Dedifferentiated amniotic fluid mesenchymal stem cell (primary cell): ENCODE measurements around the gene ADARB2.

ENCODE experiments used
- DNase-seq: peaks from one replicate; pipeline ENCODE4 v3.0.0-alpha.2; 2016; ENCODE audit errors: extremely low spot score

Gene ADARB2

DNA sequence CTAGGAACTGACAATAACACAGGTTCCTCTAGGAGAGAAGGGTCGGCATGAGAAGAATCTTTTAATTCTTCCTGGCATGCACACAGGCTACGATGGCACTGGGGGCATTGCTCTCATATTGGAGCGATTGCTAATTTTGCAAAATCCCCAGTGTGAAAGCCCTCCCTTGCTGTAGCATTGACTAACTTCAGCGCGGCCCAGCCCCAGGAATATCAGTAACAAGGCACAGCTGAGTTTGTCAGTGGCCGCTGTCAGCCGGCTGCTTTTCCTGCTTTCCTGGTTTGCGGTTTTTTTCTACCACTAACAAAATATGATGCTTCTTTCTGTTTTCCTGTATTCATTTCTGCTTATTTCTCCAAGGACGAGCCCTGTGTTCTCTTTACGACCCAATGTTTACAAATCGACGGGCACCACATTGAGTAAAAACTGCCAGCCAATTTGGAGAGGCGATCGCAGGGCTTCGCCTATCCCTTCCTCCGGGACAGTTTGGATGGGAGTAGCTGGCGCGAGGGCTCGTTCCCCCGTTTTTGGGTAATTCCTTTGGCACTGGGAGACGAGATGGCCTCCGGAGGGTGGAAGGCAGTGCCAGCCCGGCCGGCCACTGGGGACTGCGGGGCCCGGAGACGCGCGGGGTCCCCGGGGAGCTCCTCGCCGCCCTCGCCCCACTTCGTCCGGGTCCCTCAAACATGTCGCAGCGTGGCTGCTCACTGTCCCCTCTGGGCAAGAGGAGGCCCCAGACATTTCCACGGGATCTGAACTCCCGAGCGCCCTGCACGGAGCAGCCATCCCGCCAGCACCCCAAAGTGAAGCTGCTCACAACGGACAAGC is 967 bp downstream of the ADARB2 start:
- DNase-seq: no peak

DNA sequence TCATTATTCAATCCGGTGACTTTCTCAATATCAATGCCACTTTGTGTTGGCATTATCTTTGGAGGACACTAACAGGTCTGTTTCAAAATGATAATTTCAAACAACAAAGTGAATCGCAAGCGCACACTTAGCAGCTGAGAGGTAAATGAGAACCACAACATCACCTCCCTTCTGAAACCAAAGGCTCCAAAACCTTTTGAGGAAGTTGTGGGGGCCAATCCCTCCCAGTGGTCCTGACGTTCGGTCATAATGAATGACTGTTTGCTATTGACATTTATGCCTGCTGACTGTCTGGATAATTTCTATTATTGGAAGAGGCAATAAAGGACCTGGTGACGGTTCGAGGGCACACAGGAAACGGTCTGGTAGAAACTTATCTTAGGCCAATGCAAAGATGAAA is 1.8 kb downstream of the ADARB2 start:
- DNase-seq: no peak

DNA sequence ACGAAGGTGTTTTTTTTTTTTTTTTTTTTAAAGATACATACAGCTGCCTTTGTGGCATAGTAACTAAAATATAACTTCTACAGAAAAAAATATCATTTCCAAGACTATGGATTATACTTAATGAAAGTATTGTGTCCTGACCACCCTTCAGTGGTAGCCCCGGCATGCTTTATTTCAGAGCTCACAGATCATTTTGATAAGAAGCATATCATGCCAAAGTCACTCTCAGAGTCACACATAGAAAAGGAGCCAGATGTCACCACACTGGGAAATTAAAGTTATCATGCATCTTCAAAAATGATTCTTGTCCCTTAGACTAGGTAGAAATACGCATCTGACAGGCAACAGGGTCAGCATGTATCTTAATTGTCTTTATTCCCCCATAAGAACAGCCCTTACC is 3.0 kb downstream of the ADARB2 start:
- DNase-seq: no peak

DNA sequence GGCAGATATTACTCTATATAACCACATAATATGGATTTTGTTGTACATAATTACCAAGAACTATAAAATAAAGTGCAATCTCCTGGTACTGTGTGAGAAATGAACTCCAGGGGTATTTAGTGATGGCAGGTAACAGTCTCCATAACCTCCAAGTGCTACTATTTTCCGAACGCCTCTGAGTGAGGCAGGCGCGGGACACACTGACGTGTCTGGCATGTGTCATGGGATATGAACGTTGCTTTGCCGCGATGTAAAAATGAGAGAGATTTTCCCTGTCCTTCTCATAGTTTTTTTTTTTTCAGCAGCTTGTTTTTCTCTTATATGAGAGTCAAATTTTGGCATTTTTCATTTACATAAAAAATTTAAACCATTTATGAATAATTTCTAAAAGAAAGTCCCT is 3.6 kb downstream of the ADARB2 start:
- no peak for DNase-seq

DNA sequence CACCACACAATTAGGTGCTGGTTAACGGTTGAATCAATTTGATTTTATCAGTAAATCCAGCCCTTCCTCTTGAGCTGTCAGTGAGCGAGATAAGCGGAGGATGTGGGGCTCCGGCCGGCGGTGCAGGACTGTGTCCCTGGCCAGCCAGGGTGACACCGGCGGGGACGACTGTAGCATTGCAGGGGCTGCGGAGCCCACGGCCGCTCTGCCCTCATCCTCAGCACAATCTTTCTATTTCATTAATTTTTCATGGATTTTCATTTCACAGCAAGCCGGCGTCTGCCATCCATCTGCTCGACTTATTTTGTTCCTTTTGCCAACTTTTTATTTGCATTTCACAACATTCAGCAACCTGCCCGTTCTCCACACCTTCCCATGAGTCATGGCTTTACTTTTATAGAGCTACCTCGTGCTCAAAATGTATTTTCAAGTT is 4.7 kb downstream of the ADARB2 start:
- DNase-seq: no peak

DNA sequence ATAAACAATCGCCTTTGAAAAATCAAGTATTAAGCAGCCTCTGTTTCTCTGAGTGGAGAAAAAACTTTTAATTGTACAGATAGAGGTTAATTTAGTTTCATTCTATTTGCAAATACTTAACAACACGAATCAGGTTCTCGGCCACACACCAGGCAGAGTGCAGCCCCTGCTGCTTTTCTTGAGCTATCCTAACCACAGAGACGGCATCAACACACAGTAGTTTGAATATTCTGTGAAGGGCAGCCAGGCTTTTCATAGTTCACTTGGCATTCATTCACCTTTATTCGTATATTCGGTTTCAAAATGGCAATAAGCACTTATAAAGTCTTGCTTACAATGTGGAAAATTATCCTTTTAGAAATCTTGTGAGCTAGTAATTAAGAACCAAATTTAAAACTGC is 5.7 kb downstream of the ADARB2 start:
- DNase-seq: no peak

DNA sequence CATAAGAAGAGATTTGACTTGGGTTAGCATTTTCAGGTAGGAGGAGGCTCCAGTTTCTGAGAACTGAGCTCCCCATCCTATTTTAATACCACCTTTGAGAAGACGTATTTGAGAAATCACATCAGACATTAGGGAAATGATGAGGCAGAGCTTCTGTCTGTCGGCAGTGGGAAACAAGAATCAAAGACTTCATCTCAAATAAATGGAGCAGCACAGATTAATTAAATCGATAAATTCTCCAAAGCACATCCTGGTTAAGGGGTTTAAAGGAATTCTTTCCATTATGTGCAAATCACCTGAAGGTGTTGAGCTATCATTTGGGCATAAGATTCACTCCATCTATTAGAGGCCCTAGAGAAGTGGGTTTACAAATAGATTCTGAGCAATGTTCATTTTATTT is 7.6 kb downstream of the ADARB2 start:
- DNase-seq: no peak

DNA sequence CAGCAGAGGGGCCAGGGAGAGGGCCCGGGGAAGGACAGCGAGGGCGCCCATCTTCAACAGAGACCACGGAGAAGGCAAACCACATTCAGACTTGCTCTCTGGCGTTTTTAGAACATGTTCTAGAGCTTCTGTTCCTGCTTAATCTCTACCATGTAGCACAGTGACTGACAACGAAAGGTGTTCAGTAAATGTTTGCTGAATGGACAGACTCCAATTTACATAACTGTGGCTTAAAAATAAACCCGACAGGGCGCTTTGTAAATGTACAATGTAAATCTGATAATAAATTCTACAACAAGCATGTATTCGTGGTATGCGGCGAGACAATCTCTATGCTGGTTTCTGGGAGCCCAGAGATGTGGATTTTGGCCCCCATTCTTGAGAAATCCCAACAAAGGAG is 10.5 kb downstream of the ADARB2 start:
- DNase-seq: no peak

DNA sequence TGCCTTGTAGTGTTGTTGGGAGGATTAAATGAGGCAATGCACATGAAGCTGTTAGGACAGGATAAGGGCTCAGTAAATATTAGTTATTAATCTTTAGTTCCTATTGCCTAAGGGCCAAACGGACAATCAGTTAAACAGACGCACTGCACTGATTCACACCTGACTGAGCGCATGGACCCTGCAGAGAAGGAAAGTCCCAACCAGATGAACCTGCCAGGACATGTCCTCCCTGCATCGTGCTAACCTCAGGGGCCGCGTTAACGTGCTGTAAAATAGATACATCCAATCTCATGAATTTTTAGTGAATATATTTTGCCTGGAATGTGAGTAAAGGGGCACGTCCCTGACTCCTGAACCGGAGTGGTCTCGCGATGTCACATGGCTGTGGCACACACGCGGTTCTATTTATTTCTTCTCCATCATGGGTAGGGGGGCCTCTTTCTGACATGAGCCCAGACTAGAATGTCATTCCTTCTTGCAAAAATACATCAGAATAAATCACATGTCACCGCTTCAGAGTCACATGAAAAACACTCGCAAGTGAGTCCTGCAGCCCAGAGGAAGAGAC is 12.3 kb downstream of the ADARB2 start:
- DNase-seq: no peak

DNA sequence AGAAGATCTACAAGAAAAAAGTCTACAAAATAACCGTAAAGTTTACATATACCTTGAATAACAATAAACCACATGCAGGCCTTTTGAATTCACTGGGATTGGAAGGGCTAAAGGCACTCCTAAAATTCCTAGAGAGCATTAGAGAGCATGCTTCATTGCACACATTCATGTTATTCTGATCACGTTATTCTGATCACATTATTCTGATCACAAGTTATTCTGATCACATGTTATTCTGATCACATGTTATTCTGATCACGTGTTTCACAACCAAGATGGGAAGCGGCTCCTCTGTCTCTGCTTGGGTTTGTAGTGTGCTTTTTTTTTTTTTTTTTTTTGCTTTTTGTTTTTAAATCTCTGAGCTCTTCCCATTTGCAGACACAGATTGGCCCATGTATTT is 20.5 kb downstream of the ADARB2 start:
- no peak for DNase-seq

DNA sequence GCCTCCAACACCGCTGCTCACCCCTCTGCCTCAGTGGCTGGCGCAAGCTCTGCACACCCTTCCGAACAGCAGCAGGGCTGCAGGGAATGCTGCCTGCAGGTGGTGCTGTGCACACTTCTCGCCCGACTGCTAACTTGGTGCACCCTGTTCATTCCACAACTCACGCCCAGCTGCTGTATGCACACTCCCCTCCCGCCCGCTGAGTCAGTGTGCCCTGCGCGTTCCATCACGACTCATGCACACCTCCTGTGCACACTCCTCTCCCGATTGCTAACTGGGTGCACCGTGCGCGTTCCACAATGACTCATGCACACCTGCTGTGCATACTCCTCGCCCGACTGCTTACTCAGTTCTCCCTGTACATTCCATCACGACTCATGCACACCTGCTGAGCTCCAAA is 21.5 kb downstream of the ADARB2 start:
- DNase-seq: no peak

DNA sequence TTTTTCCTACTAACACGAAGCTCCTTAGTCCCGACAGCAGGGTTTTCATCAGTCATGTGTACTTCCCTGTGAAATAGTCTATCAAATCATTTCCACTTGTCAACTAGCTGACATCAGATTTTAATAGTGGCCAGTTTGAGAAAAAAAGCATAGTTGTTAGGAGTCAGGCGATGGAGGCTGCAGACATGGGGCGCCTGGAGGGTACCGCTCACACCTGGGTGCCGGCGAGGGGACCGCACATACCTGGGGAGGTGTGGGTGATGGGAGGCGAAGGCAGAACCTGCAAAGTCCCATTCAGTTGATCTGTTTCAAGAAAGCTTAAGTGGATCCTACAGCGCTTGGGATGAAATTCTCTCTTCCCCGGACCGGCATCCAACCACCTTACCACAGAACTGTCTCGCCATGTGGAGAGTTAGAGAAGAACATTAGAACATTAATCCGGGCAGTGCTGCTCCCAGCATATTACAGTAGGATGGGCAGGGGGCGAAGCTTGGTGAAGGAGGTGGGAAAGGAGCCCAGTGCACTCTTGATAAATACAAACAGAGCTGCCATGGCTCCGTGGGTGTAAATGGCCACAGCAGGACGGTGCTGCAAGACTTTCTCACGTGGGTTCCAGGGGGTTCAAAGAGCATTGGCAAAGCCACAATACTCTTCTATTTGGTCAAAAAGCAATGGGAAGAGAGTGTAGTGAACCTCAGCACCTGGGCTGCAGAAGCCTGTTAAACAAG is 24.2 kb downstream of the ADARB2 start:
- DNase-seq: no peak

DNA sequence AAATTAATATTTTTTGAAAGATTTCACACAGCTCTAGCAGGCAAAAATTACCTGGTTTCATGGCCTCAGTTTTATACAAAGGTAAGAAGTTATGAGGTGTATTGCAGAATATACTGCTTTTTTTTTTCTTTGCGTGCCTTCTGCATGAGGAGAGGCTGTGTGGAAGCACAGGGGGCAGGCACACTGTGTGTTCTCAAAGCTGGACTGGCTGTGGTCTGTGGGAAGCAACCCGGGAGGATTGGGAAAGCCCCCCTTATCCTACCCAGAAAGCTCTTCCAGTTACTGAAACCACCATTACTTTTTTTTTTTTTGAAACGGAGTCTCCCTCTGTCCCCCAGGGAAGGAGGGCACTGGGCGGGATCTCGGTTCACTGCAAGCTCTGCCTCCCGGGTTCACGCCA is 25.0 kb downstream of the ADARB2 start:
- DNase-seq: no peak

DNA sequence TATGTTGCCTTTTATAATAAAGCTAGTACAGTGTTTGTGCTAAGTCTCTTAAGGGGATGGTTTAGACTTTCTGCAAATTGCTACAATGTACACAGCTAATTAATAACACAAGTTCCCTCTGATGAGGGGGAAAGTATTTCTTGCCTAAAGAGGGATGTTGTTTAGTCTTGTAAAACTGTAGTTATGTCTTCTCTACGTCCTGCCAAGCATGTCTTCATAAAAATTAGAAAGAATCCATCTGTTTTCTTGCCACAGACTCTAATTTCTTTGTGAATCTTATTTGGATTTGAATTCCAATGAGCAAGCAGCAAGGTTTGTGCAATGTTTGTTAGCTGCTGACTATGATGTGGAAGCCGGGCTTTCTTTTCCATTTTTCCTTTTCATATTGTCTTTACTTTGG is 28.2 kb downstream of the ADARB2 start:
- DNase-seq: no peak

DNA sequence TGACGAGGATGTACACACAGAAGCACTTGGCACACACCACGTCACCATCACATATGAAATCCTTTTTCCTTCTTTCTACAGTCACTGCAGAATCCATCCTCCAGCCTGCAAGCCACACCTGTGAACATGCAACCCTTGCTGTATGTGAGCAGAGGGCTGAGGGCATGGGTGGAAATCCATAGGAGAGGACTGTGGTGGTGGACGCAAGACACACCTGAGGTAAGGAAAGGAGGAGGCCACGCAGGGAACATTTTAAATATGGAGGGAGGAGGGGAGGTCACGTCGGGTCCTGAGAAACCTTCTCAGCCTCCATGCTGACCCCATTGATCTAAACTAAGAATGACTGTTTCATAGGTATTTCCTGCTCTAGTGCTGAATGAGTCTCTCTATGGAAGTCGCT is 28.6 kb downstream of the ADARB2 start:
- DNase-seq: no peak

DNA sequence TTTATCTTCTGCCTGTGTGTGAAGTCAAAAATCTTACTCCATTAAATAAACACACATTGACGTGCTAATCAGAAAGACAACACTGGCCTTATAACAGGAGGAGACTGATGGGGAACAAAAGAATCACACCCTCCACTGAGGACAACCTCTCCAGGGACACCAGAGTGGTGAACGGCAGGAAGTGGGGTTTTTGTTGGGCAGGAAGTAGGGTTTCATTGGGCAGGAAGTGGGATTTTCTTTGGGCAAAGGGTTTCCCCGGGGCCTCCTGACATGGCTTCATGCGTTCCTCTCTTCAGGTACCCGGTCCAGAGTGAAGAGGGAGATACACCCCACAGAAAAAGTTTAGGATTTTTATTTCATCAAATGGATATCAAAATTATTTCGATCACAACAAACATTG is 30.6 kb downstream of the ADARB2 start:
- DNase-seq: no peak

DNA sequence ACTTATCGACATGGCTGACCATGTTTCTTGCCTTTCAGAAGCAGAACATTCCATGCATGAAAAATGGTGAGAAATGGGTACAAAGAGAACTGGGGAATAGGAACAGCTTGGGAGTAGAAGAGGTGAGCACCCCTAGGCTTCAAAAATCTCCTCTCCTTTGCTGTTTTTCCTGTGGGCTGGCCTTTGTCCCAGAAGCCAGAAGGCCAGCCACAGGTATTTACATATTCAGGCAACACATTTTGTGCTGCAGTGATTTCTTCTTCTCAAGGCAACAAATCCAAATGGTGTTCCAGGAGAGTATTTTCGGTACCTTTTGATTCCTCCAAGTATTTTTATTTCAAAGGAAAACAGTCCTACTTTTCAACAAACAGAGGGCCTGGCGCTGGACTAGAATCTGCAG is 31.1 kb downstream of the ADARB2 start:
- DNase-seq: no peak

DNA sequence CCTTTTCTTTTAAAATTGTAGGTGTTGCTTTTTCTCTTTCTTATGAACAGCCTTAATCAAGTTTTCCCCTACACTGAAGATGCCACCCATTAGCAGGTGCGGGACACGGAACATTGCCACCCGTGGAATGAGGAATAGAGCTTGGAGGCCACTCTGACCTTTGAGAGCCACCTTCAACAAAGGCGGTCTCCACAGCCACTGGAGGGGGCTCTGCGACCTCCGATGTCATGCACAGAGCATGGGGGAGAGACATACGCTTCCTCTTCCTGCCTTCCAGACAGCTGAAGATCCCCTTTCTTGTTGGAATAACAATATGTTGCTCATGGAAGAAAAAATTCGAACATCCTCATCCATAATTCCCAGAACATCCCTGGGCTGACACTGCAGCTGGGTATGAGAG is 39.1 kb downstream of the ADARB2 start:
- DNase-seq: no peak

DNA sequence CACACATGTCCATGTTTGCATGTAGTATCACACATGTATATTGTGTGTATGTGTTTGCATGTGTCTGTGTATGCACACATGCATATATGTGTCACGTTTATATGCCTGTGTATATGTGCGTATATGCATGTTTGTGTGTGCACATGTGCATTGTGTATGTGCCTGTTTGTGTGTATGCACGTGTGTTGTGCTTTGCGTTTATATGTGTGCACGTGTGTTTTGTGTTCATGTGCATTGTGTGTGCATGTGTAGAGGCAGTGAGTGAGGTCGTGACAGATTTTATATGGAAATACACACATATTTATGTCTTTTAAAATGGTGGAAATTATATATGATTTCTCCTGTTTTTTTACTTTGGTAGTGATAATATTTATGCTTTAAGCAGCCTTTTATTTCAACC is 41.2 kb downstream of the ADARB2 start:
- no peak for DNase-seq

DNA sequence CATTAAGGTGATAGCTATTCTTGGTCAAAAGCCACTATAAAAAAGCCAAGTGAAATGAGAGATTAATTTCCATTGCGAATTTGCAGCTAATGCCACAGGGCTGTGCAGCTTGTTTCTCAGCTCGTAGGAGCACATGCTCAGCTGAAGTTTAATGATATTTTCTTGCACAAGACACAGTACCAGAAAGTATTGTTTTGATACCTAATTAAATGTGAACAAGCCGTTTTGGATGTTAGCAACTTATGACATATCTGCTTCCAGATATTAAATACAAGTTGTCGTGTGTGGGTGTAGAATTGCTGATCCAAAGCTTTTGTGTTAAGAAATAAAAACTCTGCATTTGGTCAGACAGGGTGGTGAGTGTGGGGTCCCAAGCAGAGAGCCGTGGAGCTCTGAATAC is 47.2 kb downstream of the ADARB2 start:
- DNase-seq: no peak

DNA sequence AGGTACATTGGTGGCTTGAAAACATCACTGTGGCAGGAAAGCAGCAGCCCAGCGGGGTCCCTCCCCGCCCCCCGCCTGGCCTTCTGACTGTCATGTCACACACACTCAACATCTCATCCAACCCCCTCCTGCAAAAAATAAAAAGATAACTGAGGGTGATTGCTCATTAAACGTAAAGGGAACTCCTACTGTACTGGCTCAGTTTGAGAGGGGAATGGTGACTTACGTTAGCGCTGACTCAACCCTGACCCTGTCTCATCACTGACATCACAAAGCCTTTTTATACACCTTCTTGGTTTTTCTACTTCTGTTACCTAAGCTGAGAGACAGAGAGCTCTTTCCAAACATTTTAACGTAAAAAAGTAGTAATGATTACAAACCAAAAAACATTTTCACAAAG is 48.8 kb downstream of the ADARB2 start:
- no peak for DNase-seq

DNA sequence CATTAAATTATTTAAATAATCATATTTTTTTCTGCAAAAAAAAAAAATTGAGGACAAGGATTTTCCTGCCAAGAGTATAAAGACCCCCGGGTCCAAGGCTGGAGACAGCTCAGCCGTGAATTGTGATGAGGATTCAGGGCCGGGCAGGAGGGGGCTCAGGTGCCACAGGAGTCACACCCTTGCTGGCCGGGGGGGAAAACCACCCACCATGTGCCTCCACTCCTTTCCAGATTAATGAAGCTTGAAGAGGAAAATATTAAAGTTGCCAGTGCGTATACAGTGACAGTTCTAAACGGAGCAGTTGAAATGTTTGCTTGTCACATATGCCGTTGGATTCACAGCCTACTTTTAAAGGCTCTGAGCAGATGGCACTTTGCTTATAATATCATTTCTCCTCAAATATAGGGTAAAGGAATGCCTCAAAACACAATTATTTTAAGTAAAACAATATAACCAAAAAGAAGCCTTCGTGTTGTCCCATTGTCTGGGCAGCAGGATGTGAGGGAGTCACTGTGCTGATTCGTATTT is 49.6 kb downstream of the ADARB2 start:
- no peak for DNase-seq

DNA sequence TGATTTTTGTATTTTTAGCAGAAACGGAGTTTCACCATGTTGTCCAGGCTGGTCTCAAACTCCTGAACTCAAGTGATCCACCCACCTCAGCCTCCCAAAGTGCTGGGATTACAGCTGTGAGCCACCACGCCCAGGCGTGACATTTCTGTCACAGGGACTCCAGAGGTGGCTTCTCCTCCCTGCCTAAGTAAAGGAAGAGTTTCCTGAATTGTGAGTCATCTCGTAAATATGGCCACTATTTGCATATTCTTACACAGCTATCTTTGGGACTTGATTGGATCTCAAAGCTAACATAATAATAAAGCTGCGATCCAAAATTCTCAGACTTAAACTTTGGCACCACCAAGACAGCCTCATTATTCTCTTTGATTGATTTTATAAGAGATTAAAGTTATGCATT is 50.1 kb downstream of the ADARB2 start:
- DNase-seq: no peak
